HepG2 (cell line): ENCODE results near the gene CCDC73. TPM values are rescaled to one million over a fixed set of nuclear protein-coding genes. Genes with fewer than 3 reads are reported as not detected.
A peak's percentile ranks its signal among the peaks of the same experiment; 100 is the strongest.

Source experiments
- ATM ChIP-seq: fragments of 450-650 bp; IDR thresholded peaks from 2 replicates; pipeline ENCODE4 v1.7.1; 2017; ENCODE audit warnings: mild to moderate bottlenecking, borderline replicate concordance
- EP300 ChIP-seq, 3 experiments: sonication (generic) in 1 of 3; formaldehyde crosslinking in 1 of 3; IDR thresholded peaks; 2 replicates each; pipeline versions ENCODE4 v1.5.1 to v1.6.1; 2011 to 2020; ENCODE audit warnings: low read depth in 2 of 3, low read length in 2 of 3, borderline replicate concordance in 1 of 3, improper control_type of control experiment in 1 of 3, mild to moderate bottlenecking in 1 of 3, missing genetic modification reagents in 1 of 3, moderate library complexity in 1 of 3
- FOXA1 ChIP-seq, 2 experiments: fragments of 450-650 bp in 1 of 2; sonication (generic) in 1 of 2; formaldehyde crosslinking in 1 of 2; IDR thresholded peaks; 2 replicates each; pipeline versions ENCODE4 v1.4.0 to v1.6.1; 2016 to 2020; ENCODE audit warnings: missing genetic modification reagents in 1 of 2
- GLI4 ChIP-seq: sonication (generic); formaldehyde crosslinking; IDR thresholded peaks from 2 replicates; pipeline ENCODE4 v1.5.1; 2020; ENCODE audit warnings: missing genetic modification reagents, mild to moderate bottlenecking, moderate library complexity, borderline replicate concordance
- KAT2B ChIP-seq: fragments of 150-350 bp; IDR thresholded peaks from 2 replicates; pipeline ENCODE4 v1.6.1; 2014; ENCODE audit warnings: low read depth, low read length, borderline replicate concordance
- MED8 ChIP-seq: sonication (generic); formaldehyde crosslinking; IDR thresholded peaks from 2 replicates; pipeline ENCODE4 v1.8.1; 2023; ENCODE audit warnings: mild to moderate bottlenecking, missing genetic modification reagents; ENCODE audit not compliant: insufficient replicate concordance
- TRIM24 ChIP-seq: sonication (generic); formaldehyde crosslinking; IDR thresholded peaks from 2 replicates; pipeline ENCODE4 v1.8.0; 2022; ENCODE audit warnings: mild to moderate bottlenecking, missing genetic modification reagents
- TSC22D2 ChIP-seq: sonication (generic); formaldehyde crosslinking; IDR thresholded peaks from 2 replicates; pipeline ENCODE4 v1.5.1; 2020; ENCODE audit warnings: missing genetic modification reagents, mild to moderate bottlenecking, borderline replicate concordance
- U2AF2 ChIP-seq: fragments of 200-400 bp; formaldehyde crosslinking; IDR thresholded peaks from 2 replicates; pipeline ENCODE4 v1.6.1; 2017; ENCODE audit warnings: low read depth, mild to moderate bottlenecking, low read length
- ZBTB7B ChIP-seq: sonication (generic); formaldehyde crosslinking; IDR thresholded peaks from 2 replicates; pipeline ENCODE4 v1.4.0; 2020; ENCODE audit warnings: missing genetic modification reagents
- ZNF350 ChIP-seq: sonication (generic); formaldehyde crosslinking; IDR thresholded peaks from 2 replicates; pipeline ENCODE4 v1.4.0; 2020; ENCODE audit warnings: mild to moderate bottlenecking, low read depth, missing genetic modification reagents, borderline replicate concordance
- ZNF501 ChIP-seq: sonication (generic); formaldehyde crosslinking; IDR thresholded peaks from 2 replicates; pipeline ENCODE4 v1.5.1; 2020; ENCODE audit warnings: mild to moderate bottlenecking, moderate library complexity, missing genetic modification reagents
- ZNF543 ChIP-seq: sonication (generic); formaldehyde crosslinking; IDR thresholded peaks from 2 replicates; pipeline ENCODE4 v1.4.0; 2020; ENCODE audit warnings: mild to moderate bottlenecking, missing genetic modification reagents
- ZNF563 ChIP-seq: sonication (generic); formaldehyde crosslinking; IDR thresholded peaks from 2 replicates; pipeline ENCODE4 v1.8.0; 2022; ENCODE audit warnings: mild to moderate bottlenecking, moderate library complexity, missing genetic modification reagents
- polyA plus RNA-seq, 8 experiments: library from polyadenylated mRNA; depleted of rRNA in 3 of 8; stranded (reverse) in 7 of 8; unstranded in 1 of 8; fragments of >200 nt; fragmentation: Illumina TruSeq in 4 of 8; extraction: Trizol in 4 of 8; gene quantifications; 2 replicates each; pipeline versions ENCODE4 v1.2.1 to v1.2.3, GENCODE V29; 2011 to 2016; ENCODE audit warnings: low read depth in 4 of 8, missing spikeins in 1 of 8, mixed read lengths in 1 of 8; ENCODE audit not compliant: insufficient read depth in 1 of 8
- total RNA-seq, 5 experiments: library from RNA; depleted of rRNA; stranded (reverse); fragments of >200 nt; fragmentation: Illumina TruSeq; extraction: Trizol; gene quantifications; 2 replicates each; pipeline ENCODE4 v1.2.3, GENCODE V29; 2016; ENCODE audit warnings: low read depth in 1 of 5
- TF ChIP-seq, protein P1 (sequence below): sonication (generic); formaldehyde crosslinking; IDR thresholded peaks from 2 replicates; pipeline ENCODE4 v1.4.0; 2020; ENCODE audit warnings: missing genetic modification reagents
- TF ChIP-seq, protein P2 (sequence below): sonication (generic); formaldehyde crosslinking; IDR thresholded peaks from 2 replicates; pipeline ENCODE4 v1.8.1; 2023; ENCODE audit warnings: missing genetic modification reagents, mild to moderate bottlenecking, borderline replicate concordance
- TF ChIP-seq, protein P3 (sequence below): sonication (generic); formaldehyde crosslinking; IDR thresholded peaks from 2 replicates; pipeline ENCODE4 v1.5.0; 2020; ENCODE audit warnings: missing genetic modification reagents, mild to moderate bottlenecking, borderline replicate concordance
- TF ChIP-seq, protein P4 (sequence below): sonication (generic); formaldehyde crosslinking; IDR thresholded peaks from 2 replicates; pipeline ENCODE4 v1.4.0; 2020; ENCODE audit warnings: missing genetic modification reagents
- TF ChIP-seq, protein P5 (sequence below): sonication (generic); formaldehyde crosslinking; IDR thresholded peaks from one replicate; pipeline ENCODE4 v1.5.1; 2020; ENCODE audit warnings: mild to moderate bottlenecking, missing genetic modification reagents; ENCODE audit errors: not compliant biosample characterization

Gene CCDC73
- total and polyA plus RNA-seq, 2 of the 13 experiments (the other 11 are each of a cell fraction or from before 2014, with no cell fraction given) = 0.01 to 0.11 TPM

DNA sequence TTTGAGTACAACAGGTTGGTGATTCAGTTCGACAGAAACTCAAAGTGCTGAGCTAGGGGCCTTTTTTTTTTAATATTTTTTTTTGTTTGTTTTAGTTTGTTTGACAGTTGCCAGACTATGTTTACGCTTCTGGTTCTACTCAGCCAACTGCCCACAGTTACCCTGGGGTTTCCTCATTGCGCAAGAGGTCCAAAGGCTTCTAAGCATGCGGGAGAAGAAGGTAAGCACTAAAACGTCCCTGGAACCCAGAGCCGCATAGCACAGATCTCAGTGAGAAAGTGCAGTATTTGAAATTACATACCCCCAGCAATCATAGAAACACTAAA, 35.9 kb upstream of the CCDC73 start (continued):
- TF ChIP-seq, protein P1, sequence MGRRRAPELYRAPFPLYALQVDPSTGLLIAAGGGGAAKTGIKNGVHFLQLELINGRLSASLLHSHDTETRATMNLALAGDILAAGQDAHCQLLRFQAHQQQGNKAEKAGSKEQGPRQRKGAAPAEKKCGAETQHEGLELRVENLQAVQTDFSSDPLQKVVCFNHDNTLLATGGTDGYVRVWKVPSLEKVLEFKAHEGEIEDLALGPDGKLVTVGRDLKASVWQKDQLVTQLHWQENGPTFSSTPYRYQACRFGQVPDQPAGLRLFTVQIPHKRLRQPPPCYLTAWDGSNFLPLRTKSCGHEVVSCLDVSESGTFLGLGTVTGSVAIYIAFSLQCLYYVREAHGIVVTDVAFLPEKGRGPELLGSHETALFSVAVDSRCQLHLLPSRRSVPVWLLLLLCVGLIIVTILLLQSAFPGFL (CRISPR knock-in tag) = no peak
- TF ChIP-seq, protein P2, sequence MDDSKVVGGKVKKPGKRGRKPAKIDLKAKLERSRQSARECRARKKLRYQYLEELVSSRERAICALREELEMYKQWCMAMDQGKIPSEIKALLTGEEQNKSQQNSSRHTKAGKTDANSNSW = no peak
- no peak for TF ChIP-seq KAT2B
- TF ChIP-seq FOXA1 (IDR thresholded peaks at IDR 0.05) = no peak
- TF ChIP-seq FOXA1 (CRISPR knock-in tag; IDR thresholded peaks at IDR 0.05) = peak; percentile 10; the same call in 1 of the 2 replicates
- no peak for TF ChIP-seq ATM
- TF ChIP-seq, protein P3, sequence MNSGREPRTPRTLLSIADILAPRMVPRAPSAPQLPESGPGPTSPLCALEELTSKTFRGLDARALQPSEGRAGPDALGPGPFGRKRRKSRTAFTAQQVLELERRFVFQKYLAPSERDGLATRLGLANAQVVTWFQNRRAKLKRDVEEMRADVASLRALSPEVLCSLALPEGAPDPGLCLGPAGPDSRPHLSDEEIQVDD = no peak
- TF ChIP-seq ZNF501 (CRISPR knock-in tag) = no peak
- peak in 1 of 2 experiments; percentile 22; a peak in 1 of 4 replicates for TF ChIP-seq EP300 (IDR thresholded peaks at IDR 0.05; ENCODE audit: low read depth in 2 of 2, low read length in 2 of 2)
- no peak for TF ChIP-seq EP300 (CRISPR knock-in tag; IDR thresholded peaks at IDR 0.05; ENCODE audit: borderline replicate concordance)
- TF ChIP-seq ZBTB7B = no peak
- TF ChIP-seq U2AF2 = no peak
- no peak for TF ChIP-seq GLI4 (CRISPR knock-in tag)
- TF ChIP-seq, protein P4, sequence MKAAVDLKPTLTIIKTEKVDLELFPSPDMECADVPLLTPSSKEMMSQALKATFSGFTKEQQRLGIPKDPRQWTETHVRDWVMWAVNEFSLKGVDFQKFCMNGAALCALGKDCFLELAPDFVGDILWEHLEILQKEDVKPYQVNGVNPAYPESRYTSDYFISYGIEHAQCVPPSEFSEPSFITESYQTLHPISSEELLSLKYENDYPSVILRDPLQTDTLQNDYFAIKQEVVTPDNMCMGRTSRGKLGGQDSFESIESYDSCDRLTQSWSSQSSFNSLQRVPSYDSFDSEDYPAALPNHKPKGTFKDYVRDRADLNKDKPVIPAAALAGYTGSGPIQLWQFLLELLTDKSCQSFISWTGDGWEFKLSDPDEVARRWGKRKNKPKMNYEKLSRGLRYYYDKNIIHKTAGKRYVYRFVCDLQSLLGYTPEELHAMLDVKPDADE (CRISPR knock-in tag) = no peak
- TF ChIP-seq TRIM24 (CRISPR knock-in tag) = no peak
- TF ChIP-seq TSC22D2 = no peak
- no peak for TF ChIP-seq MED8 (CRISPR knock-in tag)
- TF ChIP-seq ZNF563 = no peak
- TF ChIP-seq, protein P5, sequence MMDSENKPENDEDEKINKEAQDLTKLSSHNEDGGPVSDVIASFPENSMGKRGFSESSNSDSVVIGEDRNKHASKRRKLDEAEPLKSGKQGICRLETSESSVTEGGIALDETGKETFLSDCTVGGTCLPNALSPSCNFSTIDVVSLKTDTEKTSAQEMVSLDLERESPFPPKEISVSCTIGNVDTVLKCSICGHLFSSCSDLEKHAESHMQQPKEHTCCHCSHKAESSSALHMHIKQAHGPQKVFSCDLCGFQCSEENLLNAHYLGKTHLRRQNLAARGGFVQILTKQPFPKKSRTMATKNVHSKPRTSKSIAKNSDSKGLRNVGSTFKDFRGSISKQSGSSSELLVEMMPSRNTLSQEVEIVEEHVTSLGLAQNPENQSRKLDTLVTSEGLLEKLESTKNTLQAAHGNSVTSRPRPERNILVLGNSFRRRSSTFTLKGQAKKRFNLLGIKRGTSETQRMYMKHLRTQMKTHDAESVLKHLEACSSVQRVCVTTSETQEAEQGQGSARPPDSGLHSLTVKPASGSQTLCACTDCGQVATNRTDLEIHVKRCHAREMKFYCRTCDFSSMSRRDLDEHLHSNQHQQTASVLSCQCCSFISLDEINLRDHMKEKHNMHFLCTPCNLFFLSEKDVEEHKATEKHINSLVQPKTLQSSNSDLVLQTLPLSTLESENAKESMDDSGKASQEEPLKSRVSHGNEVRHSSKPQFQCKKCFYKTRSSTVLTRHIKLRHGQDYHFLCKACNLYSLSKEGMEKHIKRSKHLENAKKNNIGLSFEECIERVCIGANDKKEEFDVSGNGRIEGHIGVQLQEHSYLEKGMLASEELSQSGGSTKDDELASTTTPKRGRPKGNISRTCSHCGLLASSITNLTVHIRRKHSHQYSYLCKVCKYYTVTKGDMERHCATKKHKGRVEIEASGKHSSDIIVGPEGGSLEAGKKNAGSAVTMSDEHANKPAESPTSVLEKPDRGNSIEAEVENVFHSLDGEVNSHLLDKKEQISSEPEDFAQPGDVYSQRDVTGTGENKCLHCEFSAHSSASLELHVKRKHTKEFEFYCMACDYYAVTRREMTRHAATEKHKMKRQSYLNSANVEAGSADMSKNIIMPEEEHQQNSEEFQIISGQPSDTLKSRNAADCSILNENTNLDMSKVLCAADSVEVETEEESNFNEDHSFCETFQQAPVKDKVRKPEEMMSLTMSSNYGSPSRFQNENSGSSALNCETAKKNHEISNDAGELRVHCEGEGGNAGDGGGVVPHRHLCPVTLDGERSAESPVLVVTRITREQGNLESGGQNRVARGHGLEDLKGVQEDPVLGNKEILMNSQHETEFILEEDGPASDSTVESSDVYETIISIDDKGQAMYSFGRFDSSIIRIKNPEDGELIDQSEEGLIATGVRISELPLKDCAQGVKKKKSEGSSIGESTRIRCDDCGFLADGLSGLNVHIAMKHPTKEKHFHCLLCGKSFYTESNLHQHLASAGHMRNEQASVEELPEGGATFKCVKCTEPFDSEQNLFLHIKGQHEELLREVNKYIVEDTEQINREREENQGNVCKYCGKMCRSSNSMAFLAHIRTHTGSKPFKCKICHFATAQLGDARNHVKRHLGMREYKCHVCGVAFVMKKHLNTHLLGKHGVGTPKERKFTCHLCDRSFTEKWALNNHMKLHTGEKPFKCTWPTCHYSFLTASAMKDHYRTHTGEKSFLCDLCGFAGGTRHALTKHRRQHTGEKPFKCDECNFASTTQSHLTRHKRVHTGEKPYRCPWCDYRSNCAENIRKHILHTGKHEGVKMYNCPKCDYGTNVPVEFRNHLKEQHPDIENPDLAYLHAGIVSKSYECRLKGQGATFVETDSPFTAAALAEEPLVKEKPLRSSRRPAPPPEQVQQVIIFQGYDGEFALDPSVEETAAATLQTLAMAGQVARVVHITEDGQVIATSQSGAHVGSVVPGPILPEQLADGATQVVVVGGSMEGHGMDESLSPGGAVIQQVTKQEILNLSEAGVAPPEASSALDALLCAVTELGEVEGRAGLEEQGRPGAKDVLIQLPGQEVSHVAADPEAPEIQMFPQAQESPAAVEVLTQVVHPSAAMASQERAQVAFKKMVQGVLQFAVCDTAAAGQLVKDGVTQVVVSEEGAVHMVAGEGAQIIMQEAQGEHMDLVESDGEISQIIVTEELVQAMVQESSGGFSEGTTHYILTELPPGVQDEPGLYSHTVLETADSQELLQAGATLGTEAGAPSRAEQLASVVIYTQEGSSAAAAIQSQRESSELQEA (CRISPR knock-in tag) = no peak
- no peak for TF ChIP-seq ZNF350 (CRISPR knock-in tag)
- no peak for TF ChIP-seq ZNF543 (CRISPR knock-in tag)
